AG04449 (cell line): ENCODE results near the gene CCNB1.

Experiments used
- CTCF ChIA-PET: fragments of 350-600 bp; formaldehyde crosslinking; extraction: SDS; loops from one replicate; lab custom pipeline; 2021; ENCODE audit warnings: antibody characterized with exemption; lab: Yijun Ruan, JAX
- POLR2A ChIA-PET: fragments of 400-600, 350-600 bp; formaldehyde crosslinking; extraction: SDS; loops from one replicate; lab custom pipeline; 2020; ENCODE audit warnings: antibody characterized with exemption, inconsistent platforms; lab: Yijun Ruan, JAX
- DNase-seq: peaks from one replicate; pipeline ENCODE4 v3.0.0-alpha.2; 2010; ENCODE audit warnings: low read depth, low spot score
- H3K4me3 ChIP-seq: 2 replicates; pipeline ENCODE4 v1.5.1; 2011; ENCODE audit warnings: low read depth, mild to moderate bottlenecking, control low read depth, low read length
- CTCF ChIP-seq: IDR thresholded peaks from one replicate; pipeline ENCODE4 v1.5.1; 2011; ENCODE audit warnings: mild to moderate bottlenecking, moderate library complexity, low read length, control low read depth, inconsistent platforms; ENCODE audit not compliant: insufficient read depth; ENCODE audit errors: missing control alignments

The CCNB1 gene

GRCh38 chr5:69225860-69226259 lies 58.9 kb downstream of the CCNB1 start:
- TF ChIP-seq CTCF = no peak
- ChIA-PET CTCF (no interaction called here), POLR2A (no interaction called here)

More at GRCh38 chr5:69225860-69226259, 58.9 kb downstream of the CCNB1 start:
- DNase-seq = no peak
- no peak overlapping the region for H3K4me3 ChIP-seq
